ENCODE measurements around the gene KCNQ1.

Gene KCNQ1

GRCh38 chr11:2897048-2897447, 452.2 kb downstream of the KCNQ1 start:
- peaks cover 3 to 12% of the 10 kb centered on the region in 2 donors for H3K4me1 ChIP-seq (ENCODE audit: control insufficient read depth in 1 of 2, insufficient read depth in 2 of 2, low read length in 2 of 2)
- H3K9me3 ChIP-seq (ENCODE audit: control insufficient read depth in 1 of 2, low read length in 2 of 2), result no peaks in the 10 kb centered on the region
- no peaks in the 10 kb centered on the region for H3K36me3 ChIP-seq (ENCODE audit: control insufficient read depth in 1 of 2, insufficient read depth in 2 of 2, low read length in 2 of 2)
- no peak overlapping the region for H3K4me3 ChIP-seq (ENCODE audit: low read depth in 1 of 2, low read length in 2 of 2)
- H3K27me3 ChIP-seq (ENCODE audit: low read depth, low read length), result no peaks in the 10 kb centered on the region
- H3K27ac ChIP-seq (ENCODE audit: low read length), result no peak overlapping the region

GRCh38 chr11:2898366-2899079, 453.7 kb downstream of the KCNQ1 start:
- H3K9me3 ChIP-seq (ENCODE audit: control insufficient read depth in 1 of 2, low read length in 2 of 2), result no peaks in the 10 kb centered on the region
- no peaks in the 10 kb centered on the region for H3K36me3 ChIP-seq (ENCODE audit: control insufficient read depth in 1 of 2, insufficient read depth in 2 of 2, low read length in 2 of 2)
- peak overlapping the region; percentile 2 for H3K27ac ChIP-seq (ENCODE audit: low read length)
- peaks cover 6 to 8% of the 10 kb centered on the region in 2 donors for H3K4me1 ChIP-seq (ENCODE audit: control insufficient read depth in 1 of 2, insufficient read depth in 2 of 2, low read length in 2 of 2)
- H3K27me3 ChIP-seq (ENCODE audit: low read depth, low read length), result no peaks in the 10 kb centered on the region
- H3K4me3 ChIP-seq (ENCODE audit: low read depth in 1 of 2, low read length in 2 of 2), result no peak overlapping the region

Measured in muscle layer of duodenum (tissue), 2 donors.